Measurements from ENCODE around the gene CPXM2. TPM values are rescaled to one million over a fixed set of nuclear protein-coding genes. Genes with fewer than 3 reads are reported as not detected.

The CPXM2 gene
- total RNA-seq, 1 donor from 2014 or later = not detected

DNA sequence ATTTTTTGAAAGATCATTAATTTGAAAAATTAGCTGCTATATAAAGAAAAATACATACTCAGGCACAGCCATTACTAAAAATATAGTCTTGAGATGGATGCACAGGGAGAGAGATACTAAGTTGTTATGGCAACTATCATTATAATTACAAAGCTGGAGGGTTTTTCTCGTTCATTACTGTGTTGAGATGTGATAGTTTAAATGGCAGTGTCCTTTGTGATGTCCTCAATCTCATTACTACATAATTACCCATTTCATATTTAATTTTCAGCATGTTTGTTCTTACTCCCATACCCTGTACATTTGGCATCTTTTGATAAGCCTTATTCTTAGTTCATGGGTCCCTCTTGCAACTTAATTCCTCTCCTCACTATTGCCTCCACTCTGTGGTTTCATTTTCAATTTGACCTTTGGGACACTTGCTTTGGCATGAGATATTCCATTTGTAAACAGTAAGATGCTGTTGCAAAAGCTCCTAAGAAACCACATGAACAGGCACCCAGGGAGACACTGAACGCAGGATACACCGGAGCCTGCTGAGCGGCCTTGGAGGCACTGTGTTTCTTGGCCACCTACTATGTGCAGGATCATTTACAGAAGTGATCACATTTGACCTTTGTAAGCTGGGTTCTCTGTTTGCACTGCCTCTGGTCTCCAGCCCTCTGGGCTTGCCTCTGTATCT, 4.8 kb upstream of the CPXM2 start:
- DNase-seq = no peak
- ChIA-PET POLR2A (no interaction called here), CTCF (no interaction called here)
- H3K27ac Mint-ChIP-seq = no peak overlapping the region
- H3K4me3 Mint-ChIP-seq = no peak overlapping the region
- TF ChIP-seq CTCF (IDR thresholded peaks at IDR 0.05) = no peak
- peaks cover 23% of the 10 kb centered on the region for H3K27me3 Mint-ChIP-seq
- peaks cover 10% of the 10 kb centered on the region for H3K9me3 Mint-ChIP-seq
- H3K36me3 Mint-ChIP-seq (ENCODE audit: low read depth) = no peaks in the 10 kb centered on the region
- no peak for ATAC-seq (ENCODE audit: low read depth)
- intact Hi-C loops (cut with micrococcal nuclease) = no loop called here
- no peaks in the 10 kb centered on the region for H3K4me1 Mint-ChIP-seq

DNA sequence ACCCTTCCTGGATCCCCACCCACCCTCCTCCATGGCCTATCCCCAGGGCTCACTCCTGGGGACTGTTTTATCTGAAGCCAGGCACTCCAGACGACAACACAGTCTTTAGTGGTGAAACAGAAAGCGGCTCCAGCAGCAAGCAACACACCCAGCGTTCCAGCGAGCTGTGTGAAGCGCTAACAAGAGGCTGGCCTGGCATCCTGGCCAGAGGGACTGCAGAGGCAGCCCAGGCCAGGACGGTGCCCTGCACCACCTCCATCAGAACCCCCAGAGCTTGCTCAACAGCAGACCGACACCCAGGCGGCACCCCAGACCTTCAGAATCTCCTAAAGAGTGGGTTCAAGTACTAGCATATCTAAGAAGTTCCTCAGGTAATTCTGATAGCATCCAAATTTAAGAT, 2.0 kb upstream of the CPXM2 start:
- Mint-ChIP-seq H3K36me3 (ENCODE audit: low read depth) (no peaks in the 10 kb centered on the region), H3K27me3 (peaks cover 38% of the 10 kb centered on the region), H3K4me1 (no peaks in the 10 kb centered on the region), H3K9me3 (no peaks in the 10 kb centered on the region), H3K27ac (no peak overlapping the region), H3K4me3 (no peak overlapping the region)
- no peak for DNase-seq
- intact Hi-C loops (cut with micrococcal nuclease) = no loop called here
- no peak for TF ChIP-seq CTCF (IDR thresholded peaks at IDR 0.05)
- ATAC-seq (ENCODE audit: low read depth) = no peak
- ChIA-PET CTCF (no interaction called here), POLR2A (no interaction called here)

DNA sequence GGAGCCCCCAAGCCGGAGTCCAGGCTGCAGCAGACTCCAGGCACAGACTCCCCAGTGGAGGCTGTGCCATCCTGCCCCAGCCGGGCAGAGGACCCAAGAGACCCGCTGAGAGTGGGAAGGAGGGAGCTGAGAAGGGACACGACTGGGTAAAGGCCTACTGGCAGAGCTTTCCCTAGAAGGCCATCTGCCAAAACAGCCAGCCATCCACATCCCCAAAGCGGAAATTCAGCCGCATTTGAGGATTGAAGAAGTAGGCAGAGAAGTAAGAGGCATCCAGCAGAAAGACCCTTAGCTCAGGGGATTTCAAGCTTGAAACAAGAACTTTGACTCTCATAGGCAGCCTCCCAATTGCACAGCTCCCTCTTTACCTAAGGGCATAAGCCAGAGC, 857 bp downstream of the CPXM2 start:
- no peak overlapping the region for H3K4me3 Mint-ChIP-seq
- H3K27me3 Mint-ChIP-seq = peaks cover 37% of the 10 kb centered on the region
- no peak overlapping the region for H3K27ac Mint-ChIP-seq
- DNase-seq = no peak
- CTCF ChIA-PET = no interaction called here
- intact Hi-C loops (cut with micrococcal nuclease) = no loop called here
- no peaks in the 10 kb centered on the region for H3K9me3 Mint-ChIP-seq
- no peaks in the 10 kb centered on the region for H3K4me1 Mint-ChIP-seq
- no peaks in the 10 kb centered on the region for H3K36me3 Mint-ChIP-seq (ENCODE audit: low read depth)
- POLR2A ChIA-PET = no interaction called here
- no peak for TF ChIP-seq CTCF (IDR thresholded peaks at IDR 0.05)
- ATAC-seq (ENCODE audit: low read depth) = no peak

GRCh38 chr10:123890226-123890625, 1.4 kb downstream of the CPXM2 start:
- Mint-ChIP-seq H3K27me3 (peaks cover 32% of the 10 kb centered on the region), H3K4me1 (no peaks in the 10 kb centered on the region), H3K27ac (no peak overlapping the region), H3K4me3 (no peak overlapping the region), H3K36me3 (ENCODE audit: low read depth) (no peaks in the 10 kb centered on the region), H3K9me3 (no peaks in the 10 kb centered on the region)
- intact Hi-C loops (cut with micrococcal nuclease) = no loop called here
- ATAC-seq (ENCODE audit: low read depth) (no peak), DNase-seq (no peak)
- ChIA-PET POLR2A (no interaction called here), CTCF (no interaction called here)
- TF ChIP-seq CTCF (IDR thresholded peaks at IDR 0.05) = no peak

DNA sequence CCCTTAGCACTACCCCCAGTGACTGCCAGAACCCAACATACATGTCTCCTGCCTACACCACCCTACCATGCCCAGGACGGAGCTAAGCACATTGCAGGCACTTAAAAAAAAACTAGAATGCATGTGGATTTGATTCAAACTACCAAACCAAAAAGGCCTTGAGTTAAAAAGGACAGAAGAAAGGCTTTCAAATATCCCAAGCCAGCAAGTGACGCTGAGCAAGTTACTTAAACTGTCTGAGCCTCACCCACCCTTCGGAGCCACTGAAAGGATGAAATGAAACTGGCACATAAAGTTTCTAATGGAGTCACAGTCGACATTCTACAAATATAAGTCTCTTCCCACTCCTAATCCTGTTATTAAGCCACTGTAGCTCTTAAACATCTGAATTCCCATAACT, 1.8 kb downstream of the CPXM2 start:
- DNase-seq (no peak), ATAC-seq (ENCODE audit: low read depth) (no peak)
- H3K9me3 Mint-ChIP-seq = no peaks in the 10 kb centered on the region
- no peaks in the 10 kb centered on the region for H3K36me3 Mint-ChIP-seq (ENCODE audit: low read depth)
- H3K4me1 Mint-ChIP-seq = no peaks in the 10 kb centered on the region
- POLR2A ChIA-PET = no interaction called here
- no peak for TF ChIP-seq CTCF (IDR thresholded peaks at IDR 0.05)
- CTCF ChIA-PET = no interaction called here
- intact Hi-C loops (cut with micrococcal nuclease) = no loop called here
- no peak overlapping the region for H3K4me3 Mint-ChIP-seq
- H3K27ac Mint-ChIP-seq = no peak overlapping the region
- peaks cover 33% of the 10 kb centered on the region for H3K27me3 Mint-ChIP-seq
